Hepatic stellate cell (primary cell): ENCODE data around the gene GLDN.
"Not testable (repeated sequence)": the region's sequence is repeated elsewhere in the genome, so short reads cannot be mapped to it uniquely, and the experiment has no call there.

Experiments
- DNase-seq: peaks from one replicate; pipeline ENCODE4 v3.0.0; 2011; ENCODE audit warnings: low spot score

GLDN gene

GRCh38 chr15:51387699-51388041 is 46.2 kb downstream of the GLDN start:
- no peak for DNase-seq

GRCh38 chr15:51388726-51389125 is 47.3 kb downstream of the GLDN start:
- DNase-seq, result no peak

GRCh38 chr15:51390241-51390965 is 48.9 kb downstream of the GLDN start:
- no peak for DNase-seq

- no peak for DNase-seq
Observed at GRCh38 chr15:51390966-51391422, 49.5 kb downstream of the GLDN start.

GRCh38 chr15:51396921-51397320 is 55.5 kb downstream of the GLDN start:
- no peak for DNase-seq

- DNase-seq, result no peak
Observed at GRCh38 chr15:51398626-51399025, 57.2 kb downstream of the GLDN start.

GRCh38 chr15:51401051-51401780 is 59.8 kb downstream of the GLDN start:
- no peak for DNase-seq

GRCh38 chr15:51401872-51402517 is 60.5 kb downstream of the GLDN start:
- peak; percentile 55 for DNase-seq

- peak; percentile 25 for DNase-seq
Observed at GRCh38 chr15:51403072-51403878, 61.8 kb downstream of the GLDN start.

- no peak for DNase-seq
Observed at GRCh38 chr15:51403946-51404695, 62.7 kb downstream of the GLDN start.

GRCh38 chr15:51405693-51406523 is 64.5 kb downstream of the GLDN start:
- DNase-seq, result no peak

GRCh38 chr15:51414256-51414860 is 72.9 kb downstream of the GLDN start:
- DNase-seq, result no peak

- no peak for DNase-seq
Observed at GRCh38 chr15:51416129-51416528, 74.7 kb downstream of the GLDN start.

GRCh38 chr15:51423040-51423439 is 81.6 kb downstream of the GLDN start:
- DNase-seq, result not testable (repeated sequence)

GRCh38 chr15:51424780-51425179 is 83.3 kb downstream of the GLDN start:
- no peak for DNase-seq

GRCh38 chr15:51425517-51426040 is 84.1 kb downstream of the GLDN start:
- DNase-seq, result no peak

- DNase-seq, result no peak
Observed at GRCh38 chr15:51438526-51438925, 97.1 kb downstream of the GLDN start.

GRCh38 chr15:51443282-51443914 is 101.9 kb downstream of the GLDN start:
- no peak for DNase-seq

- DNase-seq, result no peak
Observed at GRCh38 chr15:51444112-51444511, 102.7 kb downstream of the GLDN start.
